ENCODE data around the gene ANXA9.
A peak's percentile ranks its signal among the peaks of the same experiment; 100 is the strongest.

ANXA9 gene

GRCh38 chr1:150997949-150998348, 15.9 kb downstream of the ANXA9 start:
- Histone ChIP-seq H3K4me1 (ENCODE audit: control insufficient read depth, insufficient read depth, low read length) (peaks cover 13% of the 10 kb centered on the region), H3K9me3 (ENCODE audit: control insufficient read depth, low read length) (no peaks in the 10 kb centered on the region), H3K27me3 (replicated peaks; ENCODE audit: control insufficient read depth, insufficient read depth, low read length) (no peaks in the 10 kb centered on the region), H3K36me3 (ENCODE audit: control insufficient read depth, insufficient read depth, low read length, severe bottlenecking) (peaks cover 43% of the 10 kb centered on the region), H3K4me3 (ENCODE audit: low read length) (no peak overlapping the region), H3K9ac (ENCODE audit: low read length) (no peak overlapping the region)
- DNase-seq (ENCODE audit: low read depth): no peak

DNA sequence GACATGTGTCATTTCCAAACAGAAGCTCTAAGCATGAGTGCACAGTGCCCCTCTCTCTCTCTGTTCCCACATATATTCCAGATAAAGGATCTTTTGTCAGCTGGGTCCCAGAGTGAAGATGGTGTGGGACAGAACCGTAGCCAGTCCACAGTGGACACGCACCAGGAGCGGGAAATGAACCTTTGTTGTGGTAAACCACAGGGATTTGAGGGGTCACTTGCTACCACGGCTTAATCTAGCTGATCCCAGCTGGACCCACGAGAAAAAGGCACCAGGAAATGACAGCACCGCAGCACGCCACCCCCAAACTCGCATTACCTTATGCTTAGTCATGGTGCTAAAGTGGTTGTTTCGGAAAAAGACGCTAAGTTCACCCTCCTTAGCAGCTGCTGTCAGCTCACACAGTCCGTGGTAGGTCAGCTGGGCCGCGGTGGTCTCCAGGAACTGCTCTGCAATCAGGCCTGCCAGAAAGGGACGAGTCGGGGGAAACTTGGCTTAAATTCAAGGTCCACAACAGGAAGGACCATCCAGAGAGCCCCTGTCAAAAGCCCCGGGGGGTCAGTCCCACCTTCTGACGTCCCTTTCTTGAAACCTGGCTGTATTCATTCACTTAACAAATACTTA, 17.1 kb downstream of the ANXA9 start:
- Histone ChIP-seq H3K9me3 (ENCODE audit: control insufficient read depth, low read length) (no peaks in the 10 kb centered on the region), H3K4me1 (ENCODE audit: control insufficient read depth, insufficient read depth, low read length) (peaks cover 13% of the 10 kb centered on the region), H3K27me3 (replicated peaks; ENCODE audit: control insufficient read depth, insufficient read depth, low read length) (no peaks in the 10 kb centered on the region), H3K9ac (ENCODE audit: low read length) (no peak overlapping the region), H3K4me3 (ENCODE audit: low read length) (no peak overlapping the region), H3K36me3 (ENCODE audit: control insufficient read depth, insufficient read depth, low read length, severe bottlenecking) (peaks cover 43% of the 10 kb centered on the region)
- DNase-seq (ENCODE audit: low read depth): peak; percentile 40

DNA sequence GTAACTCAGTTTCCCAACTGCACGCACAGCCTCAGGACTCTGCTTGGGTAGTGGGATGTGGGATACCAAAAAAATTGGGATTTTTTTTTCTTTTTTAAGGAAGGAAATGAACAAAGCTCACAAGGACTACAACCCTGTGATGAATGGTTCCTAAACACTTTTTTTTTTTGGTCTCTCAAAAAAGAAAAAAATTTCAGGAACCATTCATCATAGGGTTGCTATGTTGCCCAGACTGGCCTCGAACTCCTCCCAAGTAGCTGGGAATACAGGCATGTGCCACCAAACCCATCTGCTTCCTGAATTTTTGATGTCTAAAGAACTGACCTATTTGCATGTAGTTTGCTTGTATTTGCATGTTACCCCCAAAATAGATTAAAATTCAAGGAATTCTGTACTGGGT, 17.8 kb downstream of the ANXA9 start:
- no peak overlapping the region for H3K9ac ChIP-seq (ENCODE audit: low read length)
- DNase-seq (ENCODE audit: low read depth): no peak
- H3K27me3 ChIP-seq (replicated peaks; ENCODE audit: control insufficient read depth, insufficient read depth, low read length): no peaks in the 10 kb centered on the region
- no peaks in the 10 kb centered on the region for H3K9me3 ChIP-seq (ENCODE audit: control insufficient read depth, low read length)
- peaks cover 13% of the 10 kb centered on the region for H3K4me1 ChIP-seq (ENCODE audit: control insufficient read depth, insufficient read depth, low read length)
- H3K4me3 ChIP-seq (ENCODE audit: low read length): no peak overlapping the region
- H3K36me3 ChIP-seq (ENCODE audit: control insufficient read depth, insufficient read depth, low read length, severe bottlenecking): peaks cover 43% of the 10 kb centered on the region

DNA sequence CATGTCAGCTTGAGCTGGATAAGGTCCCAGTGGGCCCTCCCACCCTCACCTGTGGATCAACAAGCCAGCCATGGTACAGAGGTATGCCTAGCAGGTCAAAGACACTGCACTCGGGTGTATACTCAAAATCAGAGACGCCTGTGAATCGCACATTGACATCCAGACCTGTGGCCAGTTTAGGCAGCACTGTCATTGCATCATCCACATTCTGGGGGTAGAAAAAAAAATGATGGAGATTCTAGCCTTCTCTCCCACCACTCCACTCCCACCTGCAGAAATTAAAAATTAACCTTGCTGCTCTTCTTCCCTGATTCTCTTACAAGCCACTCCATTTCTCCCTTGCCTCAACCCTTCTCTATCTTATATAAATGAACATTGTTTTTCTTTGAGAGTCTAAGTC, 18.3 kb downstream of the ANXA9 start:
- H3K9ac ChIP-seq (ENCODE audit: low read length): no peak overlapping the region
- no peak overlapping the region for H3K4me3 ChIP-seq (ENCODE audit: low read length)
- no peaks in the 10 kb centered on the region for H3K27me3 ChIP-seq (replicated peaks; ENCODE audit: control insufficient read depth, insufficient read depth, low read length)
- no peak for DNase-seq (ENCODE audit: low read depth)
- no peaks in the 10 kb centered on the region for H3K9me3 ChIP-seq (ENCODE audit: control insufficient read depth, low read length)
- H3K36me3 ChIP-seq (ENCODE audit: control insufficient read depth, insufficient read depth, low read length, severe bottlenecking): peaks cover 43% of the 10 kb centered on the region
- peaks cover 10% of the 10 kb centered on the region for H3K4me1 ChIP-seq (ENCODE audit: control insufficient read depth, insufficient read depth, low read length)

GRCh38 chr1:151001602-151002001, 19.5 kb downstream of the ANXA9 start:
- Histone ChIP-seq H3K4me1 (ENCODE audit: control insufficient read depth, insufficient read depth, low read length) (peaks cover 11% of the 10 kb centered on the region), H3K9me3 (ENCODE audit: control insufficient read depth, low read length) (no peaks in the 10 kb centered on the region), H3K9ac (ENCODE audit: low read length) (no peak overlapping the region), H3K4me3 (ENCODE audit: low read length) (no peak overlapping the region), H3K36me3 (ENCODE audit: control insufficient read depth, insufficient read depth, low read length, severe bottlenecking) (peaks cover 43% of the 10 kb centered on the region), H3K27me3 (replicated peaks; ENCODE audit: control insufficient read depth, insufficient read depth, low read length) (no peaks in the 10 kb centered on the region)
- DNase-seq (ENCODE audit: low read depth): no peak

DNA sequence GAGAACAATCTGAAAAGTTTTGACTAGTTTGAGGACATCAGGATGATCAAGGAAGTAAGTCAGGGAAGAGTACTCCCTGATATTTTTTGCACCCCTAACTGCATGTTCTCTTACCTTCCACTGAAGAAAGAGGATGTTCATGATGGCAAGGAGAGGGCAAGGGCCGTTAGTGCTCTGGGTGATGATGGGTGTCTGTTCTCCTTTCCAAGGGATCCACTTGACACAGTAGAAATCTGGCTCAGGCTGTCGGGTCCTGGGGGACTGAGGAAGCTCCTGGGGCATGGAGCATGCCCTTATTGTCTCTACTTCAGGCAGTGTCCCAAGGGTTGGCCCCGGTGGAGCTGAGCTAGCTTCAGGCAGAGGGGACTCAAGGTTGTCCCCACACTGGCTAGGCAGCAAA, 20.0 kb downstream of the ANXA9 start:
- Histone ChIP-seq H3K36me3 (ENCODE audit: control insufficient read depth, insufficient read depth, low read length, severe bottlenecking) (peaks cover 38% of the 10 kb centered on the region), H3K9ac (ENCODE audit: low read length) (no peak overlapping the region), H3K4me1 (ENCODE audit: control insufficient read depth, insufficient read depth, low read length) (peaks cover 14% of the 10 kb centered on the region), H3K27me3 (replicated peaks; ENCODE audit: control insufficient read depth, insufficient read depth, low read length) (no peaks in the 10 kb centered on the region), H3K4me3 (ENCODE audit: low read length) (no peak overlapping the region), H3K9me3 (ENCODE audit: control insufficient read depth, low read length) (no peaks in the 10 kb centered on the region)
- no peak for DNase-seq (ENCODE audit: low read depth)

DNA sequence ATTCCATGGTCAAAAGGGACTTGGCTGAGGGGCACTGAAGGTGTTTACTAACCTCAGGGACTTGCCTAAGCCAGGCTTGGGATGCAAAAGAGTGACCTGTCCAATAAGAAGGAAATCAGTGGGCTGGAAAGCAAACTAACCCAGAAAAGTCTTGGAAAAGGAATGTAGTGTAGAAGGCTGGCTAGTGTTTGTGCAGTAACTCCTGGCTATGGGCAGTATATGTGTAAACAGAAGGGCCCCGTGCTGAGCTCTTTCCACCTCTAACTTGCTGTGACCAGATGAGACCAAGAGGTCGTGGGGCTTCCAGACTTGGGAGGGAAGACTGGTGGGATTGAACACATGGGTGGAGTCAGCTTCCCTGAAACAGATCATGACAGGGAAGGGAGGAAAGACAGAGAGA, 20.5 kb downstream of the ANXA9 start:
- DNase-seq (ENCODE audit: low read depth): no peak
- Histone ChIP-seq H3K36me3 (ENCODE audit: control insufficient read depth, insufficient read depth, low read length, severe bottlenecking) (peaks cover 33% of the 10 kb centered on the region), H3K9me3 (ENCODE audit: control insufficient read depth, low read length) (no peaks in the 10 kb centered on the region), H3K9ac (ENCODE audit: low read length) (no peak overlapping the region), H3K4me1 (ENCODE audit: control insufficient read depth, insufficient read depth, low read length) (peaks cover 19% of the 10 kb centered on the region), H3K27me3 (replicated peaks; ENCODE audit: control insufficient read depth, insufficient read depth, low read length) (no peaks in the 10 kb centered on the region), H3K4me3 (ENCODE audit: low read length) (no peak overlapping the region)

- H3K9me3 ChIP-seq (ENCODE audit: control insufficient read depth, low read length): no peaks in the 10 kb centered on the region
- H3K4me1 ChIP-seq (ENCODE audit: control insufficient read depth, insufficient read depth, low read length): peaks cover 24% of the 10 kb centered on the region
- H3K4me3 ChIP-seq (ENCODE audit: low read length): no peak overlapping the region
- H3K27me3 ChIP-seq (replicated peaks; ENCODE audit: control insufficient read depth, insufficient read depth, low read length): no peaks in the 10 kb centered on the region
- no peak for DNase-seq (ENCODE audit: low read depth)
- no peak overlapping the region for H3K9ac ChIP-seq (ENCODE audit: low read length)
- peaks cover 27% of the 10 kb centered on the region for H3K36me3 ChIP-seq (ENCODE audit: control insufficient read depth, insufficient read depth, low read length, severe bottlenecking)
These were observed 21.1 kb downstream of the ANXA9 start for GRCh38 chr1:151003180-151003579.

- H3K9ac ChIP-seq (ENCODE audit: low read length): peak overlapping the region; percentile 91
- peaks cover 38% of the 10 kb centered on the region for H3K4me1 ChIP-seq (ENCODE audit: control insufficient read depth, insufficient read depth, low read length)
- H3K4me3 ChIP-seq (ENCODE audit: low read length): peak overlapping the region; percentile 91
These were observed 23.7 kb downstream of the ANXA9 start for GRCh38 chr1:151005729-151006319.

DNA sequence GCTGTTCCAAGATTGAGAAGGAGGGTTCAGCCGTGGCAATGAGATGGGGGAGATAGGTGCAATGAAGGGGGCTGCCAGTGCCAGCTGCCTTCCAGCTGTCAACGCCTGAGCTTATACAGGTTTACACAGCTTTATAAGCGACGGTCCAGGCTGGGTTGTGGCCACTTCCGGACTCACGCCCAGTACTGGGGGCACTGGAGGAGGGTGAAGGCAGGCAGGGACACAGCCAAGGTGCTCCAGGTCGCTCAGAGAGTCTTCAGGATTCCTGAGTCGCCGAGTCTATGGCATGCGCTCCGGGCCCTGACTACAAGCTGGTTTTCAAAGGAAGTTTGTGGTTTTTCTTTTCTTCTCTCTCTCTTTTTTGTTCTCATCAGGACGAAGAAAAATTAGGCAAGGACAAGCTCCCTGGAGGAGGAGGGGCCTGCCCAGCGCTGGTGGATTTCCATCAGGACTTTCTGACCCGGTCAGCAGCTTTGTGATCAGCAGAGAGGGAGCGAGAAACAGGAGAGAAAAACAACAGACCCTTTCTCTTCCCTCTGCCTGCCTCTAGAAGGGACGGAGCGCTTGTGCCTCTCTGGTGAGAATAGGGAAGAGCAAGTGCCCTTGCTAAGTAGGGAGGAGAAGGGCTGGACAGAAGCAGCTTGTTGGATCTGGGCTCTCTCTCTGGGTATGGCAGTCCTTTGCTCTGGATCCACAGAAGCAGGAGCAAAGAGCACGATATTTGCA, 24.4 kb downstream of the ANXA9 start, which contains the start of gene MINDY1:
MINDY1 (minus strand) TSS at position 576 of the 726 bp plus-strand sequence. CDS start 4,285 bp downstream, outside the sequence.
- DNase-seq (ENCODE audit: low read depth): peak; percentile 92
- peaks cover 44% of the 10 kb centered on the region for H3K4me1 ChIP-seq (ENCODE audit: control insufficient read depth, insufficient read depth, low read length)

More at GRCh38 chr1:151005729-151006319, 23.7 kb downstream of the ANXA9 start:
- peak; percentile 31 for DNase-seq (ENCODE audit: low read depth)
- Histone ChIP-seq H3K36me3 (ENCODE audit: control insufficient read depth, insufficient read depth, low read length, severe bottlenecking) (peaks cover 11% of the 10 kb centered on the region), H3K9me3 (ENCODE audit: control insufficient read depth, low read length) (no peaks in the 10 kb centered on the region), H3K27me3 (replicated peaks; ENCODE audit: control insufficient read depth, insufficient read depth, low read length) (no peaks in the 10 kb centered on the region)

DNA sequence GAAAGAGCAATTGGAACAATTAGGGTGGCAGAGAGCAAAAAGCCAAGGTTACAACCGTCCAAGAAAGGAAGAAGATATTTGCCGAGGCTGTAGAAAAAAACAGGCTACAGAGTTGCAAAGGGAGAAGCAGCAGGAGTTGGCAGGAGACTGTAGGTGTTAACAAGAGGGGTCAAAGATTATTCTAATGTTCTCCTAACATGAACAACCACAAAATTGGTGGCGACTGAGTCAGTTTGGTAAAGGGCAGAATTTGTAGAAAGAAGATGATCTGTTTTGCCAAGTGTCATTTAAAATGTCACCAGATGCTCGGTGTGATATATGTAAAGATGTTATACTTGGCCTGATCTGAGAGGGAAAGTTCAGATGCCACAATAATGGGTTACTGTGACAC, 25.8 kb downstream of the ANXA9 start:
- Histone ChIP-seq H3K27me3 (replicated peaks; ENCODE audit: control insufficient read depth, insufficient read depth, low read length) (no peaks in the 10 kb centered on the region), H3K4me3 (ENCODE audit: low read length) (peak overlapping the region; percentile 99), H3K4me1 (ENCODE audit: control insufficient read depth, insufficient read depth, low read length) (peaks cover 55% of the 10 kb centered on the region), H3K36me3 (ENCODE audit: control insufficient read depth, insufficient read depth, low read length, severe bottlenecking) (no peaks in the 10 kb centered on the region), H3K9ac (ENCODE audit: low read length) (peak overlapping the region; percentile 96), H3K9me3 (ENCODE audit: control insufficient read depth, low read length) (no peaks in the 10 kb centered on the region)
- no peak for DNase-seq (ENCODE audit: low read depth)

More for the DNA sequence above, 24.4 kb downstream of the ANXA9 start, which contains the start of gene MINDY1:
- Histone ChIP-seq H3K9me3 (ENCODE audit: control insufficient read depth, low read length) (no peaks in the 10 kb centered on the region), H3K27me3 (replicated peaks; ENCODE audit: control insufficient read depth, insufficient read depth, low read length) (no peaks in the 10 kb centered on the region), H3K36me3 (ENCODE audit: control insufficient read depth, insufficient read depth, low read length, severe bottlenecking) (peaks cover 11% of the 10 kb centered on the region), H3K9ac (ENCODE audit: low read length) (peak within 1 kb of the TSS; percentile 96), H3K4me3 (ENCODE audit: low read length) (peak within 1 kb of the TSS; percentile 99)

Data from adipocyte (in vitro differentiated cells).